Measurements from ENCODE around the gene REXO1. TPM values are rescaled to one million over a fixed set of nuclear protein-coding genes. Genes with fewer than 3 reads are reported as not detected.

REXO1 gene
- total and polyA plus RNA-seq, 2 of the 8 experiments (the other 6 are each of a cell fraction or from before 2014, with no cell fraction given): 42.4 to 44.3 TPM

- TF ChIP-seq CHD7 (IDR thresholded peaks at IDR 0.05; ENCODE audit: insufficient replicate concordance, low read length) (no peak), CHD2 (IDR thresholded peaks at IDR 0.05; ENCODE audit: low read length) (no peak), CEBPB (IDR thresholded peaks at IDR 0.05; ENCODE audit: low read depth, low read length) (no peak), RXRA (IDR thresholded peaks at IDR 0.05; ENCODE audit: insufficient read depth, low read depth, low read length) (no peak)
These were observed 39.9 kb downstream of the REXO1 start (continued) for GRCh38 chr19:1808395-1808731.

Data from H1 (cell line).